SU-DHL-6 (cell line): ENCODE results near the gene ANO2.

ENCODE experiments used
- CTCF ChIP-seq: fragments of 200-600 bp; sonication (generic); IDR thresholded peaks from one replicate; pipeline ENCODE4 v1.5.1; 2017; ENCODE audit warnings: antibody characterized with exemption, mild to moderate bottlenecking, low read length, moderate library complexity; ENCODE audit not compliant: insufficient read depth, poor library complexity, severe bottlenecking
- EZH2phosphoT487 ChIP-seq: fragments of 200-600 bp; sonication (generic), shearing (Covaris generic); conservative IDR thresholded peaks from 2 replicates; pipeline ENCODE4 v1.6.1; 2018; ENCODE audit warnings: mild to moderate bottlenecking, antibody characterized with exemption, low read length, moderate library complexity, mixed read lengths

GRCh38 chr12:5706247-5706646, 238.8 kb downstream of the ANO2 start:
- TF ChIP-seq CTCF (no peak), EZH2phosphoT487 (no peak)
